ENCODE measurements around the gene PPP2R5C.

PPP2R5C gene

DNA sequence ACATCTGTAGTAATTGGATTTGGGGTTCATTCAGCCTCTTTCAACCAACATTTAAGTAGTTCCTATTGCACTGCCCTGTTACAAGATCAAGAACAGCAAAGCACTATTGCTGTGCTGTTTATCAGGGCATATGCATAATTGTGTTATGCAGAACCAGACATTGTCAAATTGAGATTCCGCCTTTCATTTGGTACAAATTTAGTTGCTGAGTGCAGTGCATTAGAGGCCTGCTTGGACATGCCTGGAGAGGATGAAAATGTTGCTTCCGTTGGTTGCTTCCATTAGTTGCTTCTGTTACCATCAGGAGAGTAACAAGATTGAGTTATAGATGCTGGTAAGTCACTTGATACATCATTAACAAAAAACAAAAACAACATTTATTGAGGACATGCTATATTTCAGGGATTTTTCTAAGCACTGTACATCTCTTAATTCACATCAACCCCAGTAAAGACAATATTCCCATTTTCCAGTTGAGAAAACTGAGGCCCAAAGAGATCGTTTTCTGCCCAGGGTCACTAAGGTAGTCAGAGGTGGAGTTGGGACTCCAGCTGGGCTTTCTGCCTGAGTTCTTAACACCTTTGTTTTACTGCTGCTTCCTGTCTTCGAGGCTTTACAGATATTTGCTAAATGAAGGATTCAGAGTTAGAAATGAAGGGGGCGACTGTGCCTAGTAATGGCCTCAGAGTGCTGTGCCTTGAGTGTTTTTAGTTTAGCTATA is 79.3 kb downstream of the PPP2R5C start:
- DNase-seq (ENCODE audit: low spot score), result no peak

DNA sequence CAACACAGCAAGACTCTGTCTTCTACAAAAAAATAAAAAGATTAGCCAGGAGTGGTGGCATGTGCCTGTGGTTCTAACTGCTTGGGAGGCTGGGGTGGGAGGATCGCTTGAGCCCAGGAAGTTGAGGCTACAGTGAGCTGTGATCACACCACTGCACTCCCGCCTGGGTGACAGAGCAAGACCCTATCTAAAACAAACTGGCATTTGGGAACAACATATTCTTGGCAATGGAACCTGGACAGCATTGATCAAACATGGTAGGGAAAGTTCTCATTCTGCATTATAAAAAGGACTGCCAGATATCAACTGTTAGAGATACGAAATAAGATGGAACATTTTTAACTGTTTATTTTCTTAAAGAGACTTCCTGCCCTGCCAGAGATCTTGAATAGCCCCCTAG is 81.5 kb downstream of the PPP2R5C start:
- DNase-seq (ENCODE audit: low spot score), result no peak

DNA sequence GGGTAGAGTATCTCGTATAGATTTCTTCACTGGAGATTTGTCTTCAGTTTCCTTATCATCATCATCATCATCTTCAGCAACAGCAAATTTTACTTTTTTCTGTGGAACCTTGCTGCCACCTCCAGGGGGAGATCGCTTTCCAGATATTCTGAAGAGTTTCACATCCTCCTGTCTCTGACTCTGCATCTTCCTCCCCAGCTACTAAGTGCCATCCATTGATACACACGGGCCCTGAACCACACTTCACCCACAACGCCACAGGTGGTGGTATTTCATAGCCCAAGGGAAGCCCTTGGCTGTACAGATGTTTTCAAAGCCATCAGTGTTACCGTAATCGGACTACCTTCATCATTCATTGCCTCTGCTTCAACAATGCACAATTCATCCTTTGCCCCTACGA is 82.2 kb downstream of the PPP2R5C start:
- DNase-seq (ENCODE audit: low spot score), result peak; percentile 70

DNA sequence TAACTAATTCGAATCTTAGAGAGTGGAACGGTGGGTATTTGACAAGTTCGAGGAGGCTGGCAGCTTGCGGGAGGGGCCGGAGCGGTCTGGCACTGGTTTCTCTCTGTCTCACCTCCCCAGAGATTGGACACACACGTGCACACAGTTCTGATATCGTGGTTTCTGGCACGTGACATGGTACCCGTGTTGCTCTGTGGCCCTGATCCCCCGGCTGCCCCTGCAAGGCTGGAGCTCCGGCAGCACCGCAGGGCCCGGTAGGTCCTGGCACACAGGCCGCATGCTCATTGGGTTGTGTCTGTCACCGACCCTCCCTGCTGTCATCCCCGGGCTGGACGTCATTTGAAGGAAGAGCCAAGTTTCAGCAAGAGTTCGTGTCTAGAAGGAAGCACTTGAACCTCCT is 82.7 kb downstream of the PPP2R5C start:
- DNase-seq (ENCODE audit: low spot score), result no peak

DNA sequence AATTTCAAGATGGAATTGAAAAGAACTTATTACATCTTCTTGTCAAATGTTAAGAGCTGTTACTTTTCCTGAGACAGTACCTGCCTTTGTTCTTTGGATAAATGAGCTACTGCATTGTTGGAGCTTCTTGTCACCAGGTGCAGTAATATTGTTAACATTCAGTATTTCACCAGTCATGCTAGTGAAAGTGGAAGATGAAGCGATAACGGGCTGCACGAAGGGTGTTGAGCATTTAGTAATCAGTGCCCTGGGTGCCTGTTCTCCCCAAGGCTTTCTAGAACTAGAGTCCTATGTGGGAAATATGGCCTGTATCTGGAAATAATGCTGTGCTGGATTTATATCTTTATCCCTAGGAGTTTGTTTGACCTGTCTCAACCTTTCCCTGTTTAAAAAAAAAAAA is 83.2 kb downstream of the PPP2R5C start:
- no peak for DNase-seq (ENCODE audit: low spot score)

DNA sequence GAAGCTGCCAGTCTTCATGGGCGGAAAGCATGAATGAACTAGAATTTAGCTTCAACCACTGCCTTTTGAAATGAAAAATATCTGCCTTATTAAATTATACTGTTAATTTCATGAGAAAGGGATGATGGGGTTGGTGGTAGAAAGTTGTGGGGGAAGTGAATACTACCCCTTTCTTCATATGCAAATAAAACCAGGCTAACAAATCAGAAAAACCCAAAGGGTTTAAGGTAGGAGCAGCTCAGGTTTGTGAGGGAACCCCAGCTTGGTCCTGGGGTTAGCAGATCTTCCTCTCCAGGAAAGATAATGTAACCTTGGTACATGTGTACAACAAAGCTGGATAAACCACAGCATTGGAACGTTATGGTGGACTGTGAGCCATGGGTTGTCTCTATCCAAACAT is 84.0 kb downstream of the PPP2R5C start:
- no peak for DNase-seq (ENCODE audit: low spot score)

DNA sequence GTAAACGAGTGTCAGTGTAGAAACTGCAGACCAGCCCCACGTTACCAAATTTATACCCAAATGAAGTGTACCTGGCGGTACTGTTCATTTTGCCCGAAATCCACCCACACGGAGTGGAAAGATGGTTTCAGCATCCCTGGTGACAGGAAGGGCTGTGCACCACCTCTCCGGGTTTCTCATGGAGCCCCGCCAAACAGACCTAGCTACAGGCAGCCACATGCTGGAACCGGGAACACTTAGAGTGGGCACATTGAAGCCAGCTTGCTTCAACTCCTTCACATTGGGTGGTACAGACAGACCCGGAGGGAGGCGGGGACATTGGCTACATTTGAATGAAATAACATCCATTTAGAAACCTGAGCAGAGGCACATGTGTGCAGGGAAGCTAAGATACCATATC is 84.4 kb downstream of the PPP2R5C start:
- DNase-seq (ENCODE audit: low spot score), result no peak

DNA sequence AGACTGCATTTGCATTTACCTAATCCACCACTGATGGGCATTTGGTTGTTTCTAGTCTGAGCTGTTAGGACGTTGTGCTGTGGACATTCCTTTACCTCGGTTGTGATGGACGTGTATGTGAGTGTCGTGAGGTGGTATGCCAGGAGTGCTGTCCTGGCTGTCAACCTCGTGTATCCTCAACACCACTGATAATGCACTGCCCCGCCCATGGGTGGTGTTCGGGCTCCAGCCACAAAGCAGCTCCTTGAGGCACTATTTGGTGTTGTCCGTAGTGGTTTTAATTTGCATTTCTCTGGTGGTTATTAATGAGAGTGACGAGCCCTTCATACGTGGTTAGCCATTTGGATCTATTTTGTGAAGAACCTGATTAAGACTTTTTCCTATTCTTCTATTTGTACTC is 87.6 kb downstream of the PPP2R5C start:
- no peak for DNase-seq (ENCODE audit: low spot score)

DNA sequence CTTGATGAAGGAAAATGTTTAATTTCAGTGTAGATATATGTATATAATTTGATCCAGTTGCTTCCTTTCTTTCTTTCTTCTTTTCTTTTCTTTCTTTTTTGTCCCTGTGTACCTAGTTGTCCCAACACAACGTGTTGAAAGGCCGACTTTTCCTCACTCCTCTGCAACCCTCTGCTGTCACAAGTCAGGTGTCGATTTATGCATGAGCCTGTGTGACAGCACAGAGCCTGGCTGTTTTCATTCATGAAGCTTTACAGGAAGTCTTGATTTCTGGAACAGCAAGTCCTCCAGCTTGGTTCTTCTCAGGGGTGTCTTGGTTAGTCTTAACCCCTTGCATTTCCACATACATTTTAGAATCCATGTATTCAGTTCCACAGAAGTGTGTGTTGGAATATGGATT is 88.1 kb downstream of the PPP2R5C start:
- no peak for DNase-seq (ENCODE audit: low spot score)

DNA sequence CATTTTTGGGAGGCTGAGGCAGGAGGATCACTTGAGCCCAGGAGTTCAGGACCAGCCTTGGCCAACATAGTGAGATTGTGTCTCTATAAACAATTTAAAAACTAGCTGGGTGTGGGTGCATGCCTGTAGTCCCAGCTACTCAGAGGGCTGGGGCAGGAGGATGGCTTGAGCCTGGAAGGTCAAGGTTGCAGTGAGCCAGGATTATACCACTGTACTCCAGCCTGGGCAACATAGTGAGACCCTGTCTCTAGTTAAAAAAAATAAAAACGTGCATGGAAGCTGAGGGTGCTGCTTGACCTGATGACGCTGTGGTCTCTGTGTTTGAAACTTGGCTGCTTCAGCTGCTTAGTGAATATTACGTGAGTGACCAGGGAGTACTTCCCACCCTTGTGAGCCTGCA is 89.7 kb downstream of the PPP2R5C start:
- no peak for DNase-seq (ENCODE audit: low spot score)

DNA sequence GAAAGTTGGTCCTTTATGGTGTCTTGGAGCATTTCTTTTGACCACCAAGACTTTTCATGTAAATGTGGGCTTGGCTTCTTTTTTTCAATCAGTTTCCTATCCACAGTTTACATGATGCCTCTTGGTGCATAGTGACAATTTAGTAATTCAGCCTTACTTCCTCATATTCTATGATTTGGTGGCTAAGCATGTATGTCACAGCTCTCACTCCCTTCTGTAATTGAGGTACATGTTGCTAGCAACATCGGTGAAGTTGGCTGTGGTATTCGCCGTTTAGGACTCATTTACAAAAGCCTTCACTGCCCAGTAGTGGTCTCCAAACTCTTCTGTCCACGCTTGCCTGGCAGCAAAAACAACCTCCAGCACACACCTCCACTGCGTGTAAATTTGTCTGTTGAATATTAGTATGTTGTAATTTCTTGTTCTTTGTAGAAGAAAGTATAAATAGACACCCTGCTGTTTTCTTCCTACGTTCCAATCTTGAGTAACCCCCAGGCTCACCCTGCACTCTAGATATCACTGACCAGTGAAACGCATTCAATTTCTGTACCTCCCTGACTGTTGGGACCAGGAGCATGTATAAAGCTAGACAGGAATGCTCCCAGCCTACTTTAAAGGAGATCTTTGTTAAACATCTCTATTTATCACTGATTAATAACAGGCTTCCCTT is 90.4 kb downstream of the PPP2R5C start:
- no peak for DNase-seq (ENCODE audit: low spot score)

DNA sequence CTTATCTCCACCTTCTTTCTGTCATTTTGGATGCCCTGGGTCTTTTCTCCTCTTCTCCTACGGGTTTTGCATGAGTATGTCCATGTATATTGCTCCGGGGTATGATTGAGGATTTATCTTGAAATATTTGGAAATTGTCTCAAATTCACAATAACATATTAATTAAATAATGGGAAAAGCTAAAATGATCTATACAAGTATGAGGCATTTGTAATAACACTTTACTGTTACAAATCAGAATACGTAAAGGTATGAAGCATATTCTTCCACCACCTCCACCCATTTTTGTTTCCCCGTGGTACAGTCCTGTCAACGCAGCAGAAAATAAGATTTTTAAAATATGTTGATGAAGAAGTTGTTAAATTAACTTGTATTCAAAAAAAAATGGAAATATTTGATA is 91.3 kb downstream of the PPP2R5C start:
- DNase-seq (ENCODE audit: low spot score), result no peak

DNA sequence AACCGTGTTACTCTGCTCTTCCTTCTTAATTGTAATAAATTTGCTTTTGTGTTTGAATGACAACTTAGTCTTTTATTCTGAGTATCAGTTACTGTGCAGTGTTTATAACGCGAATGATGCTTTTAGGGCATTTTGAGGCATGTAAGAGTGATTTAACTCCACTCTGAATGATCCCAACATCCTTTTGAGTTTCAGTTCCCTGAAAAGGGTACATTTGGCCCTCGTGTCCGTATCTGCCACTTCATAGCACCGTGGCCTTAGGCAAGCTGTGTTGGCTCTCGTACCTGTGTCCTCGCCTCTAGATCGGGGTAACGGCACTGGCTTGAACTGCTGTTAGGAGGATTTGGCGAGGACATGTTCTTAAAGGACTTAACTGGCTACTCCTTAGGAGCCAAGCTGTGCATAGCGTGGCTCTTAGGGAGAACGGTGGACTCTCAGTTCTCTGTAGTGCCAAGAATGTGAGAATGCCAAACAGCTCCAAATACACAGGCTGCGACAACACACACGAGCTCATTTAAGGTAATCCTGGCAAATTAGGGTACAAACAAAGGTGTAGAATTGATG is 92.0 kb downstream of the PPP2R5C start:
- DNase-seq (ENCODE audit: low spot score), result no peak

DNA sequence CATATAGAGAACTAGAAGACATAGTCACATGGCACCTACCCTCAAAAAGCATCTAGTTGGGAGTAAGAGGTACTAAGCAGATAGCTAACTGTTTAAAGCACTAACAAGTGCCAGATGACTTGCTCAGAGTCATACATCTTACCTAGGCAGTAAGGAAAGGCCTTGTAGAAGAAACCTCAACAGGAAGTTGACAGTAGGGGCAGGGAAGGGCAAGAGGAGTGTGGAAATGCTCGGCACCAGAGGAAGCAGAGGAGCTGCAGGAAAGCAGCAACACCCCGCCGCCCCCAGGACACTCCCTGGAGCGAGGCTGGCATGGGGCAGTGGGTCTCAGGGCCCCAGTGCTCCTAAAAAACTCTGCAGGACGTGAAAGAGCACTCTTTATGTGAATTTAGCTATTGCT is 92.9 kb downstream of the PPP2R5C start:
- DNase-seq (ENCODE audit: low spot score), result peak; percentile 31

DNA sequence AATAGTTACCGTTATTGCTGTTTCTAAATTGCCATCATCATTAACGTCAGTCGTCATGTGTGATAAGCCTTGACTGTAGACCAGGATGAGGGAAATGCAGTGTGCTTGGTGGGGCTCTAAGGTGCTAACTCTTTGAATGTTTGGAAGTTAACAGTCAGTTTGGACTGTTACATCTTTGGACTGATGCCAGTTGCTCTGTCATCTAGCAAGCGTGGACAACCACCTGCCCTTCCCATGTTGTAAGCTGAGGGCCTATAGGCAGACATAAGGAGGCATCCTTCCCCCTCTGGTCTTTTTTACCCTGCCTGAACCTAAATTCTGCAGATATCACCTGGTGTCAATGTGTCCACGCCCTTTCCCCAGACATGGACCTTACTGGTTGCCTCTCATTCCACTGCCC is 94.4 kb downstream of the PPP2R5C start:
- DNase-seq (ENCODE audit: low spot score), result no peak

DNA sequence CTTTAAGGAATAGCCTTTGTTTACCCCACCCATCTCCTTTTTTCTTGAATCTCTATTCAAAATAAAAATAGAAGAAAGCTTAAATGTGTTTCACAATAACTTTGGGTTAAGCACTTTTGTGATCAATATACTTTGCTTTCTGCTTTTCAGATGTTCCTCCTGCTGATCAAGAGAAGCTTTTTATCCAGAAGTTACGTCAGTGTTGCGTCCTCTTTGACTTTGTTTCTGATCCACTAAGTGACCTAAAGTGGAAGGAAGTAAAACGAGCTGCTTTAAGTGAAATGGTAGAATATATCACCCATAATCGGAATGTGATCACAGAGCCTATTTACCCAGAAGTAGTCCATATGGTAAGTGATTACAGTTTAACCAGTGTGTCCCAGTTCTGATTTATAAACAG is 95.0 kb downstream of the PPP2R5C start:
- DNase-seq (ENCODE audit: low spot score), result no peak

DNA sequence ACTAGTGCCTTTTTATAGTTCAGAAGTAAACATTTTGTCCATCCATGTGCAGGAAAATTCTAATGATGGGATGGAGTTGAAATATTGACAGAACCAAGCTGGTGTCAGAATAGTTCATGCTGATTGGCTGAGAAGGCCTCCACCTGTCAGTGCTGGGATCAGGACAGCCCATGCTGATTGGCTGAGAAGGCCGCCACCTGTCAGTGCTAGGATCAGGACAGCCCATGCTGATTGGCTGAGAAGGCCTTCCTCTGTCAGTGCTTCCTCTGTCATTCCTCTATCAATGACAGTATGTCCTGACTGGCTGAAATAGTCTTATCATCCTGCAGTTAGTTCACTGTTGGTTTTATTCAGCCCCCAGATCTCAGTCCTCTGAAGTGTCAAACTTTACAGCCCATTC is 95.7 kb downstream of the PPP2R5C start:
- DNase-seq (ENCODE audit: low spot score), result no peak

DNA sequence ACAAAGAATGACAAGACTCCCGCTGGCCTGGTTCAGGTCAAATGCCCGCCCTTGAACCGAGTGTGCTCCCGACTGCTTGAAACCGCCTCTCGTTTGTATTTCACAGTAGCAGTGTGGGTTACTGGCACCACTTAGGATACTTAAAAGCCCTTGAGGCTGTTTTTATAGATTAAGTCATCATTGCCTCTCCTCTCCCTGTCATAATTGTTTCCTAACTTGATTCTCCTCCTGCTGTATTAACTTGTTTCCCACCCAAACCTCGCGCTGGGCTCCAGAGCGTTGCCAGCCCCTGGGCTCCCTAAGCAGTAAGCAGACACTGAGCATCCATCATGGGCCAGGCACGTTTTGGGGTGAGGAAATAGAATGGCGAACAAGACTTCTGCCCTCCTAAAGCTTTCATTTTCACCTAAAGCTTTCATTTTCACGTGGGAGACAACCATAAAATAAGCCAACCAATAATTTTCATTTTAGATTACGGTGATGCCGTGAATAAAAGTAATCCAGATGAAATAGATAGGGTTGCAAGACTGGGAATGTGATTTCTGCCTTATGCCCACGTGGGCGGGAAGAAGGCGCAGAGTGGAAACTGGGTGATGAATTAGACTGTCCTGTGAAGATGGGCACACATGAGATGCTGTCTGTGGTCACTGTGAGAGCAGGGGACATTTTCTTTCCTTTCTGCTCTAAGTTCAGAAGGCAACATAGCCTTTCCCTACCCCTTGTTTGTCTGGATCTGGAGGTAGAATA is 97.5 kb downstream of the PPP2R5C start:
- no peak for DNase-seq (ENCODE audit: low spot score)

DNA sequence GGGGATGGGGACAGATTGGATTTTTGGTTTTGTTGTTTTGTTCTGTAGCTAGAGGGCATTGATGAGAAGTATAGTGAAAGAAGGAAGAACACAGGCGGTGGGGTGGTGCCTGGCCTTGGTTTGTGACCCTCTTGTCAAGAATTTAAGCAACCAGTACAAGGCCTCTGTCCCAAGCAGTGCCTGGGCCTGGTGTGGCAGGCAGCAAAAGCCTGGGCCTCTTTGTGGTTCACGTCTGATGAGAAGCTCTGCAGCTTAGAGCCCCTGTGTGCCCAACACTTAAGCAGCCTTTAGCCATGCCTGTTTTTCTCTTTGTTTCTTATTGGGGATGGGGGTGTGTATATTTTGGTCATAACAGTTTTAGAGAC is 98.0 kb downstream of the PPP2R5C start:
- DNase-seq (ENCODE audit: low spot score), result no peak

DNA sequence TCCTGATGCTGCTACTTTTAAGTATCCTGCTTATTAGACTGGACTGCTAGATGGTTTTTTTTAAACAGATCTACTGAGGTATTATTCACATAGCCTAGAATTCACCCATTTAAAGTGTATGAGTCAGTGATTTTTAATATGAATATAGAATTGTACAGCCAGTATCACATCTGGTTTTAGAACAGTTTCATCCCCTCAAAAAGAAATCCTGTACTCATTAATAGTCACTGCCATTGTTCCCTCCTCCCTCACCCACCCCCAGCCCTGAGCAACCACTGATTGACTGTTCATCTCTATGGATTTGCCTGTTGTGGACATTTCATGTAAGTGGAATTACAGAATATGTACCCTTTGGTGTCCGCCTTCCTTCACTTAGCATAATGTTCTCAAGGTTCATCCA is 98.4 kb downstream of the PPP2R5C start:
- DNase-seq (ENCODE audit: low spot score), result no peak

DNA sequence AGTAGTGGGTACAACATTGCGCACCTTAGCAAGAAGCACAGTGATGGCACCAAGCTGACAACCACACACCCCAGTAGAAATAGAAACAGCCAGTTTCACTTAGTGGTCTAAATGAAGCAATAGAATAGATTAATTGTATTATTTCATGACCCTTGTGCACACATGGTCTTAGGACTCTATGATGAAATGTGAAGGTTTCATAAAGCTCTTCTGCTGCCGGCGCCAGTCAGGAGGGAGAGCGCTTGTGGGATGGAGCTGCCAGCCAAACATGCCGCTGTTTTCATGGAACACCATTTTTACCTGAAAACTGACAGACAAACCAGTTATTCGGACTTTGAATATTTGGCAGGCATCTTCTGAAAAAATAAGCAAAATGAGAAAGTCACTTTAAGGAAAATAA is 100.0 kb downstream of the PPP2R5C start:
- DNase-seq (ENCODE audit: low spot score), result no peak

DNA sequence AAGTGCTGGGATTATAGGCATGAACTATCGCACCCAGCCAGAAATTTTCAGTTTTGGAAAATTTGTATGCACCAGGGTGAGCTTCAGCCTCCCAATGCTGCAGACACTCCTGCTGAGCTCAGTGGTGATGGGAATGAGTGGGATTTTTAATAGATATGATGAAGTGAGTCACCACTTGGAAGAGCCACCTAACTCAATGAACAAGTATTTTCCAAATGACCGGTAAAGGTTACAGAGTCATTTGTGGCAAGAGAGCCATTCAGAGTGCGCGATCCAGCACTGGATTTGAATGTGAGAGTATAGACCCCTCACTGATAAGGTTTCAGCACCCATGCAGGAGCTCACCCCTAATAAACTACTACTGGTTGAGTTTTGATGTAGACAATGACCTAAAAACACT is 100.7 kb downstream of the PPP2R5C start:
- DNase-seq (ENCODE audit: low spot score), result no peak

DNA sequence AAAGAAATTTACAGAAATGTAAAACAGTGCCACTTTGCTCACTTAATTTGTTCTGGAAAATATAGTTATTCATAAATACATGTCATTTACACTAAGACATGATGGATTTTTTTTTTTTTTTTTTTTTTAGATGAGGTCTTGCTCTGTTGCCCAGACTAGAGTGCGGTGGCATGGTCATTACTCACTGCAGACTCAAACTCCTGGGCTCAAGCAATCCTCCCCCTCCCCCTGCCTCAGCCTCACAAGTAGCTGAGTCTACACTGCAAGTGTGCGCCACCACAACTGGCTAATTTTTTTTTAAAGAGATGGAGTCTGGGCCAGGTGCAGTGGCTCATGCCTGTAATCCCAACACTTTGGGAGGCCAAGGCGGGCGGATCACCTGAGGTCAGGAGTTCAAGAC is 101.2 kb downstream of the PPP2R5C start:
- DNase-seq (ENCODE audit: low spot score), result no peak

Data from CD4-positive, alpha-beta T cell treated with Interleukin-15 for 4 hours (primary cell).